NCI-H128 (cell line): ENCODE results near the gene PRKCA.

Experiments
- DNase-seq: peaks from one replicate; lab custom pipeline; 2025; ENCODE audit not compliant: unreplicated experiment; lab: John Stamatoyannopoulos, UW

The PRKCA gene

GRCh38 chr17:66508896-66509844 lies 206.8 kb downstream of the PRKCA start:
- no peak for DNase-seq

- no peak for DNase-seq
Measured at GRCh38 chr17:66509926-66510325, 207.5 kb downstream of the PRKCA start.

- DNase-seq = no peak
Measured at GRCh38 chr17:66511135-66511534, 208.7 kb downstream of the PRKCA start.

- no peak for DNase-seq
Measured at GRCh38 chr17:66514227-66514806, 211.9 kb downstream of the PRKCA start.

- no peak for DNase-seq
Measured at GRCh38 chr17:66515974-66516373, 213.6 kb downstream of the PRKCA start.

- DNase-seq = no peak
Measured at GRCh38 chr17:66517336-66518009, 215.1 kb downstream of the PRKCA start.

- no peak for DNase-seq
Measured at GRCh38 chr17:66518108-66518507, 215.7 kb downstream of the PRKCA start.

- no peak for DNase-seq
Measured at GRCh38 chr17:66518677-66519076, 216.3 kb downstream of the PRKCA start.

GRCh38 chr17:66519154-66519553 lies 216.7 kb downstream of the PRKCA start:
- no peak for DNase-seq

- no peak for DNase-seq
Measured at GRCh38 chr17:66520999-66521398, 218.6 kb downstream of the PRKCA start.

- no peak for DNase-seq
Measured at GRCh38 chr17:66522591-66523272, 220.3 kb downstream of the PRKCA start.

GRCh38 chr17:66523378-66524200 lies 221.2 kb downstream of the PRKCA start:
- DNase-seq = no peak

GRCh38 chr17:66524877-66525276 lies 222.5 kb downstream of the PRKCA start:
- no peak for DNase-seq

GRCh38 chr17:66525338-66525737 lies 222.9 kb downstream of the PRKCA start:
- no peak for DNase-seq

GRCh38 chr17:66526827-66527226 lies 224.4 kb downstream of the PRKCA start:
- DNase-seq = no peak

GRCh38 chr17:66527335-66527734 lies 224.9 kb downstream of the PRKCA start:
- DNase-seq = no peak

GRCh38 chr17:66531851-66532295 lies 229.5 kb downstream of the PRKCA start:
- DNase-seq = no peak

- no peak for DNase-seq
Measured at GRCh38 chr17:66533572-66533971, 231.2 kb downstream of the PRKCA start.

- DNase-seq = no peak
Measured at GRCh38 chr17:66533986-66534385, 231.6 kb downstream of the PRKCA start.

GRCh38 chr17:66535611-66536010 lies 233.2 kb downstream of the PRKCA start:
- DNase-seq = no peak
